GM18870 (cell line): ENCODE measurements around the gene STAP2.
"Not testable (repeated sequence)": the region's sequence is repeated elsewhere in the genome, so short reads cannot be mapped to it uniquely, and the experiment has no call there.

Experiments
- ATAC-seq: cut with Tn5 transposase; IDR thresholded peaks from one replicate; pipeline ENCODE4 v1.9.1; 2021; ENCODE audit warnings: moderate library complexity; ENCODE audit not compliant: unreplicated experiment

The STAP2 gene

DNA sequence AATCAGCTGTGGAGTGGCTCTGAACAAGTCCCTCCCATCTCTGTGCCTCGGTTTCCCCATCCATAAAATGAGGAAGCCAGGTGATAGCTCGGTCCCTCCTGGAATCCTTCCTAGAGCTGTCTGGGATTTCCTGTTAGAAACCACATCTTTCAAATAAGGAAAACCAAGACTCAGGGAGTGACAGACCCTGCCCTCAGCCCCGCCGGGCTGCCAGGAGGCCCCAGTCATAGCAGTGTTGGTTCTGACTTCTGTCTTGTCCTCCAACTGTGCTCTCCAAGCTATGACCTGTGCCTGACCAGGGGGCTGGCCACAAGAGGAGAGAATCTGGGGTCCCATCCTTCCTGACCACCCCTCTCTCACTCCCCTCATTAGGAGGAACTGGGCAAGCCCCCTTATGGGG, 60.6 kb downstream of the STAP2 start:
- no peak for ATAC-seq

DNA sequence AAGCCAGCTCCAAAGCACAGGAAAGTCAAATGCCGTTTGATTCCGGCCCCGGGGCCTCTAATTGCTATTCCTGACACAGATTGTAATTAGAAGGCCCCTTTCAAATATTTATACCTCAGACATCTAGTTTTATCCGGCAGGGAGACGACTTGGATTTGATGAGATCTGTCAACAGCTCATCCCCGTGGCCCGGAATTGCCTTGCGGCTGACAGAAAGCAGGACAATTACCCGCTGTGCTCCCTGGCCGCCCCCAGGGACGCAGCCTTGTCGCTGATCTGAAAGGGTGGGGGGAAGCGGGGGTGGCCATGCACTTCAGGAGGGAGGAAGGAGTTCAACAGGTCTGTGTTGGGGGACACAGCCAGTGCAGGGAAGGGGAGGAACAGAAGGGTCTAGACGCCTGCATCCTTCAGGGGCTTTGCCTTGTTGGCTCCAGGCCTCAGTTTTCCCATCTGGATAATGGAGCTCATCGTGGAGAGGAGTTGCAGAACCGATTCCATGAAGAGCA, 61.4 kb downstream of the STAP2 start:
- no peak for ATAC-seq

DNA sequence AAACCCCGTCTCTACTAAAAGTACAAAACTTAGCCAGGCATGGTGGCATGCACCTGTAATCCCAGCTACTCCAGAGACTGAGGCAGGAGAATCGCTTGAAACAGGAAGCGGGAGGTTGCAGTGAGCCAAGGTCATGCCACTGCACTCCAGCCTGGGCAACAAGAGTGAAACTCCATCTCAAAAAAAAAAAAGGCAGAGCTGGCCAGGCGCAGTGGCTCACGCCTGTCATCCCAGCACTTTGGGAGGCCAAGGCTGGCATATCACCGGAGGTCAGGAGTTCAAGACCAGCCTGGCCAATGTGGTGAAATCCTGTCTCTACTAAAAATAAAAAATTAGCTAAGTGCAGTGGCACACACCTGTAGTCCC, 64.3 kb downstream of the STAP2 start:
- not testable (repeated sequence) for ATAC-seq
